HG02678 (cell line): ENCODE measurements around the gene NPHP4.

Source experiments
- ATAC-seq: cut with Tn5 transposase; IDR thresholded peaks from one replicate; pipeline ENCODE4 v1.9.1; 2021; ENCODE audit warnings: mild to moderate bottlenecking, moderate library complexity; ENCODE audit not compliant: unreplicated experiment

Gene NPHP4

DNA sequence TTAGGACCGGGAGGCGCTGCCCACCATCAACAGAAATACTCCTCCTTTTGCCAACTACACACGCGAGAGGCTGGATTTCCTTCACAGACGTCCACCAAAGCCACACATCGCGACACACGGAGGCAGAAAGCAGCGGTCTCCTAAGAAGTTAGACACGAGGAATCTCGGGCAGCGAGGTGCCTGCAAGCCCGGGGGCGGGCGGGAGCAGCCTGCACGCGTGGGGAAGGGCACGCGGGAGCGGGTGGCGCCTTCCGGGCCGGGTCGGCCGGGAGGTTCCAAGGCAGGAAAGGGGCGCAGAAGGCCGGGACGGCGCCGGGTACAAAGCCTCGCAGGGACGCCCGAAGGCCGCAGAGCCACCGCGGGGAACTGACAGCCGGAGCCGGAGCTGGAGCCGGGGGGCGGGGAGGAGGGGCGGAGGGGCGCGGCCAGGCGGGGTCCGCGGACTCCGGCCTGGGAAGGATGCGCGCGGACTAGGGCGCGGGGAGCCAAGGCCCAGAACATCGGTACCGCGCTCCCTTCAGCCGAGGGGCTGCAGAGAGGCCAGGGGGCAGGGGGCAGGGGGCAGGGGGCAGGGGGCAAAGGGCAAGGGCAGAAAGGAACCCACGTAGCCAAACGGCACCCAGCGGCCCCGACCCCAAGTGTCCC lies 722 bp downstream of the NPHP4 start:
- peak; percentile 17 for ATAC-seq

GRCh38 chr1:5990913-5991312 lies 1.3 kb downstream of the NPHP4 start:
- ATAC-seq = no peak

DNA sequence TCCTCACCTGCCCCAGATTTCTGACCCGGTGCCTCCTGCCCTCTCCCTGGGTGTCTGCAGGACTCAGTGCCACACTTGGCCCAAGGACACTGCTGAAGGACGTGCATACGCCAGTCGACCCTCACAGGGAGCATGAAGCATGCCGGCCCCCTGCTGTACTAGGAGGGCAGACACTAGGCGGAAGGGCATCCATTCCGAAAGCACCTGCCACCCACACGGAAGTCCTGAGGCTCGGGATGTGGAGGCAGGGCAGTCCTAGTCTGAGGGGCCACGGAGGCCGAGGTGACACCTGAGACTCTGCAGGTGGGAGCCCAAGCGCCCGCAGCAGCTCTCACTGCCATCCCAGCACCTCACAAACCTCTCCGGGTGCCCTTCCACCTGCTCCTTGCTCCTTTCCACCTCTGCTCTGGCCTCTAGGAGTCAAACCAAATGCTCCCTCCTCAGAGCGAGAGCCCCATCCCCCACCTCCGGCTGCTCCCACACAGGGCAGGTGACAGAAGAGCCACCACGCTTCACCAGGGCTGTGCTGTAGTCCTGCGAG lies 2.4 kb downstream of the NPHP4 start:
- ATAC-seq = no peak

GRCh38 chr1:5989286-5989605 lies 3.0 kb downstream of the NPHP4 start:
- ATAC-seq = no peak

DNA sequence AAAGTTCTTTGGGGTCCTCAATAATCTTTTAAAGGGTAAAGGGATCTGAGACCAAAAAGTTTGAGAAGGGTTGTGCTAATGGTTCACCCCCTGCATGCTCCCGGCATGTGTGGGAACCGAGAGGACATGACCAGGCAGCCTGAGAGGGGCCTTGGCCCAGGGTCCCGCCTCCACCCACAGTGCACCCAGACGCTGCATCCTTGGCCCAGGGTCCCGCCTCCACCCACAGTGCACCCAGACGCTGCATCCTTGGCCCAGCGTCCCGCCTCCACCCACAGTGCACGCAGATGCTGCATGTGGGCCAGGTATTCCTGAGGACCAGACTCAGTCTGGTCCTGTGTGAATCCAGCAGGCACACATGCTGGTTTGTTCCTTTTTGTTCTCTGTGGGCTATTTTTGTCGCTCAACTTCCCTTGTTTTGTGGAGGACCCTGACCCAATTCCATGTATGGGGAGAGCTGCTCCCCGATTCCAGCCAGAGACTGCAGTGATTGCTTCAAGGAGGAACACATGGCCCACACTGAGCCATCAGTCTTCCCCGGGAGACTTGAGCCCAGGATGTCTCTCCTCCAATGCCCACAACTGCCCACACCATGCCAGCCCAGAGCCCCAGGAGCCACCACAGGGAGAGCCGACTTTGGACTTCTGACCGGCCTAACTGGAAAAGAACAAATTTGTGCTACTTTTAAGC lies 3.5 kb downstream of the NPHP4 start:
- ATAC-seq = no peak

DNA sequence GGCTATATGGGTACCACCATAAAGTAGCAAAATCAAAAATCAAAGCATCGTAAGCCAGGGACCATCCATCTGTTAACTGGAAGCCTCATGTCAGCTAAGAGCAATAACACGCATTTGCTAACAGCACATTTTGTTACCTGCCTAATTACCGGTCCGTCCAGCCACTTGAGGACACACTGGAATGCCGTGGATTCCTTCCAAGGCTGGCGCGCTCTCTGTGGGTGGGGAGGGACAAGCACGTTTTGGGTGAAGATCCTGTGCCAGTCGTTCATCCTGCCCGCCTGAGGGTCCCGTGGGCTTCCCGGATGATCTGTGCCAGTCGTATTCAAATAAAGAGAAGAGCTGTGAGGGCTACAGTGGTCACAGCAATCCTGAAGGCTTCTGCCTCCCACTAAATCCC lies 6.2 kb downstream of the NPHP4 start:
- no peak for ATAC-seq

GRCh38 chr1:5985250-5985649 lies 7.0 kb downstream of the NPHP4 start:
- no peak for ATAC-seq

GRCh38 chr1:5983361-5984103 lies 8.7 kb downstream of the NPHP4 start:
- no peak for ATAC-seq

DNA sequence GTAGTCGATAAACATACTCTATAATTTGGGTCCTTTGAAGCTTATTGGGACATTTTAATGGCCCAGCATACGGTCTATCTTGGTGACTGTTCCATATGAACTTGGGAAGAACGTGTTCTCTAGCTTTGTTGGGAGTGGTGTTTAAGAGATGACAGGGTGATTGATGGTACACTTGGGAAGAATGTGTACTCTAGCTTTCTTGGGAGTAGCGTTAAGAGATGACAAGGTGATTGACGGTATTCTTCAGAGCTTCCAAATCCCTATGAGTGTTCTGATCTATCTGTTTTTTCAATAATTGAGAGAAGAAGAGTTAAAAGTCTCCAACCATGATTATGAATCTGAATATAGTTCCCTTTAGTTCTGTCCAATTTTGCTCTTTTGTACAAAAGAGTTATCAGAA lies 9.4 kb downstream of the NPHP4 start:
- ATAC-seq = no peak

- ATAC-seq = no peak
These were observed 9.9 kb downstream of the NPHP4 start for GRCh38 chr1:5982276-5982675.

- ATAC-seq = no peak
These were observed 11.2 kb downstream of the NPHP4 start for GRCh38 chr1:5981009-5981380.

DNA sequence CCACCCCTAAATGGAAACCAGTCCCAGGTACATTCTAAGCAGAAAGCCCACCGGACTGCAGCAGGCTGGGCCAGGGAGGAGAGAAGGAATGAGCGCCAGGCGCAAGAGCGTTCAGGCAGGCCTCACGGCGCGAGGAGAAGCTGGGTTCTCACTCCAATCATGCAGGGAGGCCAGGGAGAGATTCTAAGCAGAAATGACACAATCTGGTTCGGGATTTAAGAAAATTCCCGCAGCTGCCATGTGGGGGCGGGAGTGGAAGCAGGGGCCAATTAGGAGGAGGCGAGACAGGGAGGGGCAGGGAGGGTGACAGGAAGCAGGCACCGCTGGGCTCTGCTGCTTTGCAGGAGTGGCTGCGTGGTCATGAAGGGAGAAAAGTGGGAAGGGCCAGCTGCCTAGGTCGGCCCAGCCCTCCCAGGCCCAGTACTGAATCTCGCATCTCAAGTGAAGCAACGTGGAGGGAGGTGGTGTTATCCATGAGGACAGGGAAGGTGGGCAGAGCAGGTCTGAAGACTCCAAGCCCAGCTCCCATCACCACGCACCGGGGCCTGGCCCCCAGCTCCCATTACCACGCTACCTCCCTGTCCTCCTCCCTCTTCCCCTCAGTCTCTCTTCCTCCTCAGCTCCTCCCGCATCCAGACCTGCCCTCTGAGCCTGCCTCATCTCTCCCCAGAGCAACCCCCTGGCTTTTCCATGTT lies 11.8 kb downstream of the NPHP4 start:
- no peak for ATAC-seq

GRCh38 chr1:5979536-5980313 lies 12.5 kb downstream of the NPHP4 start:
- no peak for ATAC-seq

DNA sequence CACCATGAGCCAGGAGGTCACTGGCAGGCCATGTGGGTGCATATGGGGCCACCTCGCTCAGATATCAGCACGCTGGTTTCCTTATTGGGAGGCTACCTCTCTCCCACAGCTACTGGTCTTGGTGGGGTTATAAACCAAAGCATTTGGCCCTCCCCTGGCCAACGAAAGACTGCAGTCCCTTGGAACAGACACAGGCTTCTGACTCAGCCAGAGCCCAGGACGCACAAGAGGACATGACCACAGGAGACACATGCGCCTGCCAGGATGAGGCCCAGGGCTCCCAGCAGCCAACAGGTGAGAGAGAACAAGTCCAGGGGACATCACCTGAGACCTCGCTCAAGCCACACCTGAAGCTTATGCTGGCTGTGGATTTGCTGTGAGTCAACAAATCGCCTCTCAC lies 13.8 kb downstream of the NPHP4 start:
- no peak for ATAC-seq

- ATAC-seq = no peak
These were observed 14.5 kb downstream of the NPHP4 start for GRCh38 chr1:5977494-5978444.

- ATAC-seq = no peak
These were observed 15.3 kb downstream of the NPHP4 start for GRCh38 chr1:5976726-5977493.

GRCh38 chr1:5976231-5976630 lies 16.0 kb downstream of the NPHP4 start:
- ATAC-seq = no peak

DNA sequence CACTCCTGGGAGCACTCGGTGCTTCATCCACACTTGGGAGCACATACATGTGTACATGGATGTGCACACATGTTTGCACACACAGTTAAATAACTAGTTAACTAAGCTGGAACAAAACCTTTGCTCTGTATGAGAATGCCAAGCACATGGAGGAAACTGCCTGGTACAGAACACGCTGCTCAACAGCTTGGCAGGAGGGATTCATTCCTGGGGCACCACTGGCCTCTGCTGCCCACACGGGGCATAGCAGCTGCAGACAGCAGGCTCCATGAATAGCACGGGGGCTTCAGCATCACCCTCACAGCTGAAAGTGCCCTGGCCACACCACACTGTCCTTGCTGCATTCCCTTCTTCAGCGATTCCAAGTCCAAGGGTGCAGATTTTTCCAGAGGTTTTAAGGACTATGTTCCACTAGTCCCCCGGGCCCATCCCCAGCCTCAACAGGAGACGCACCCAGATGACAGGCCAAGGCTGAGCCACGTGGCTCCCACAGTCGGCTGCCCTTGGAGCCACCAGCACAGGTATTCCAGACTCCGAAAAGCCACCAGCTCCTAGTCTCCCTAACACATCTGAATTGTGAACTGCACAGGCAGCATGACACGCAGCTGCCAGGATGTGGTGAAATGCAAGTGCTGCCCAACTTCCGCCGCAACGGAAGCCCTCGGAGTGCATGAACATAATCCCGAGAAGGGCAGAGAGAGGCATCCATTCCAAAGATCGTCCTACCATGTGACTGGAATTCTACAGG lies 16.9 kb downstream of the NPHP4 start:
- ATAC-seq = no peak
